Mesenteric fat pad (tissue), 1 donor: Measurements from ENCODE around the gene AGBL2. TPM values are rescaled to one million over a fixed set of nuclear protein-coding genes. Genes with fewer than 3 reads are reported as not detected.
"Not testable (repeated sequence)": the region's sequence is repeated elsewhere in the genome, so short reads cannot be mapped to it uniquely, and the experiment has no call there.

Experiments used
- DNase-seq: peaks from one replicate; pipeline ENCODE4 v3.0.0-alpha.2; 2020; ENCODE audit warnings: low spot score
- total RNA-seq: library from RNA; stranded (reverse); fragmentation: NEBNext Ultra II Directional; extraction: Animal tissue kit (Norgen Biotek cat#: 25700); gene quantifications from one replicate; pipeline ENCODE4 v1.2.1, GENCODE V29; 2021
- donor health status: DM: yes; HTN: yes; CAD: no.

The AGBL2 gene
- total RNA-seq, 1 donor from 2014 or later: 0.42 TPM

DNA sequence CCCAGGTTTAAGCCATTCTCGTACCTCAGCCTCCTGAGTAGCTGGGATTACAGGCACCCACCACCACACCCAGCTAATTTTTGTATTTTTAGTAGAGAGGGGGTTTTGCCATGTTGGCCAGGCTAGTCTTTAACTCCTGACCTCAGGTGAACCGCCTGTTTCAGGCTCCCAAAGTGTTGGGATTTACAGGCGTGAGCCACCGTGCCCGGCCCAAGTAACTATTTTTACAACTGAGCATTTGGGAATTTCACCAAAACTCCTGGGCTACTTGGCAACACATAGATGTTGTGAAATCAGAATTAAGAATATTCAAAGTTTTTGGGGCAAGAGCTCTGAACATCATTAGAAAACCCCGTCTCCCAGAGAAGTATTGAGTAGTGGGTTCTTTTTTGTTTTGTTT lies 74.7 kb downstream of the AGBL2 start:
- DNase-seq: not testable (repeated sequence)

DNA sequence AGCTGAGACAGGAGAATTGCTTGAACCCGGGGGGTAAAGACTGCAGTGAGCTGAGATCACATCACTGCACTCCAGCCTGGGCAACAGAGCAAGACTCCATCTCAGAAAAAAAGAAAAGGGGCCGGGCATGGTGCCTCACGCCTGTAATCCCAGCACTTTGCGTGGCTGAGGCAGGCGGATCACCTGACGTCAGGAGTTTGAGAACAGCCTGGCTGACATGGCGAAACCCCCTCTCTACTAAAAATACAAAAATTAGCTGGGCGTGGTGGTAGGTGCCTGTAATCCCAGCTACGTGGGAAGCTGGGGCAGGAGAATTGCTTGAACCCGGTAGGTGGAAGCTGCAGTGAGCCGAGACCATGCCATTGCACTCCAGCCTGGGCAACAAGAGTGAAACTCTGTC lies 78.8 kb downstream of the AGBL2 start:
- not testable (repeated sequence) for DNase-seq

DNA sequence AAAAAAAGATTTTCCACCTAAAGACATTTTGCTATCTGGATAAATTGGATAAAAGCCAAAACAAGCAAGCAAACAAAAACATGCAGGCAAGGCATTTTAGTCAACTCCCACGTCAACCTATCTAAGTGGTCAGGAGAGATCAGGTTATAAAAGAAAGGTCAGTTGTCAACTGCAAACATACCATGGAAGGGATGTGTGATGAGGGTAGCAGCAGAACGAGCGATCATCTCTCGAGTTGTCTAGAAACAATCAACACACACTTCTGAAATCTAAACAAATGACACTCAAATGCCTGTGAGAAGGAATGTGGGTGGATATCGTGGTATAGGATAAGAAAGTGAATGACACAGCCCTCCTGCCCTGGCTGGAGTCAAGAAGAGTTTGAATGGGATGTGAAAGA lies 83.7 kb downstream of the AGBL2 start:
- DNase-seq: no peak

DNA sequence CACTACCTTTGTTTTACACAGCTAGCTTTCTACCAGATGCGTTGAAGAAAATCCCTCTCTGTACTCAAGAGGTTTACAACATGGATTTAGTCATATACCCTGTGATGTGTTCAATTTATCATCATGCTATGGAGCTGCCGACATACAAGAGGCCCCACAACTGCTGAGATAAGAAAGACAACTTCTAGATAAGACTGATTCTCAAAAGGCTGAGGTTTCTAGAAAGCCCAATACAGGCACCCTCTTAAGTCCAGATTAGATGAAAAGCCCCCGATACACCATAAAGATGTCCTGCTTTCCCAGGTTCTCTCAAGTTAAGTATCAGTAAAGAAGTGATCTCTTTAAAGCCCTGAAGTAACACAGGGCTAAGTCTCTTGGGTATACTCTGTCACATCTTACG lies 87.1 kb downstream of the AGBL2 start:
- DNase-seq: no peak

DNA sequence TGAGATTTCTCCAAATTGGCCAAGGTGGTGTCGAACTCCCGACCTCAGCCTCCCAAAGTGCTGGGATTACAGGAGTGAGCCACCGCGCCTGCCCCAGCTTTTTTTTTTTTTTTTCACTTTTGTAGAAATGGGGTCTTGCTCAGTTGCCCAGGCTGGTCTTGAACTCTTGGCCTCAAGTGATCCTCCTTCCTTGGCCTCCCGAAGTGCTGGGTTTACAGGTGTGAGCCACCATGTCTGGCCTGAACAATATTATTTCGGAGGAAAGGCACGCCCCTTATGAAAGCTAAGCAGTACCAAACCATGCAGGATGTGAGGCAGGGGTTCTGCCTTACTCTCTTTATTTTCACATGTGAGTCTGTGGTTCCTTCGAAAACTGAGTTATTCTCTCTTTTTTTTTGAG lies 88.9 kb downstream of the AGBL2 start:
- no peak for DNase-seq

DNA sequence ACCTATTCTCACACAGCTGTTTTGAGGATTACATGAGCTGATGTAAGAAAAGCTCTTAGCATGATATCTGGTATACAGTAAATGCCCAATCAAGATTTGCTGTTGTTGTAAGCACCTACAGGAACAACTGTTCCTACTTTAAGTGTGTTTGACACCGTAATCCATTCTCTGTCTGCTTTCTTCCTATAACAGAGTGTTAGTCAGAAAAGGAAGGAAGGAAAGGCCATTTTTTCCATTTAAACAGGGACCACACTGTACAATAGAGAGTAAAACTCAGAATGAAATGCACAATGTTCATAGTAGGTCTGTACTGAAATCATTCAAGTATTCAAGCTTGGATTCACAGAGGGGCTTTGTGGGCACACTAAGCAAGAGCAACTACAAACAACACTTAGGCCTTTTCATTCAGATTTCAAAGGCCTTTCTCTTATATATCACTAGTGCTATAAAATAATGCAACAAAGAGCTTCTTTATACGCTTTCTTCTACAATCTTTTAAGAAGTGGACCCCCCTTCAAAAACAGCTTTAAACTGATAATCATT lies 94.3 kb downstream of the AGBL2 start:
- no peak for DNase-seq

DNA sequence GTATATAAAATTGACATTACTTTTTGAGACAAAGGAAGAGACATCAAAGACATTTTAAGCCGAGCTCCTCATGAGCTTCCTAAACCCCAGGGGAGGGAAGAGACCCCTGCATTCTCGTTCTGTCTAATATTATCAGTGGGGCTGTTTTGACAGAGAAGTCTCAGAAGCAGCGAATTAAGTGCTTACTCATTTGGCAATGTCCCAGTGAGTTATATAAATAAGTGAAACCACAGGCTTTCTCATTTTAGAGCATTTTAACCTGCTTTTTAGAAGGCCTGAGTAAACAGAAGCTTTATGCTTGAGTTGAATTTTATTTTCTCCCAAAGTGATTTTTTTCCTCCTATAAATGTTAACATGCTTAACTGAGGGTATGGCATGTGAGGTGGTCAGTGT lies 97.8 kb downstream of the AGBL2 start:
- DNase-seq: no peak

DNA sequence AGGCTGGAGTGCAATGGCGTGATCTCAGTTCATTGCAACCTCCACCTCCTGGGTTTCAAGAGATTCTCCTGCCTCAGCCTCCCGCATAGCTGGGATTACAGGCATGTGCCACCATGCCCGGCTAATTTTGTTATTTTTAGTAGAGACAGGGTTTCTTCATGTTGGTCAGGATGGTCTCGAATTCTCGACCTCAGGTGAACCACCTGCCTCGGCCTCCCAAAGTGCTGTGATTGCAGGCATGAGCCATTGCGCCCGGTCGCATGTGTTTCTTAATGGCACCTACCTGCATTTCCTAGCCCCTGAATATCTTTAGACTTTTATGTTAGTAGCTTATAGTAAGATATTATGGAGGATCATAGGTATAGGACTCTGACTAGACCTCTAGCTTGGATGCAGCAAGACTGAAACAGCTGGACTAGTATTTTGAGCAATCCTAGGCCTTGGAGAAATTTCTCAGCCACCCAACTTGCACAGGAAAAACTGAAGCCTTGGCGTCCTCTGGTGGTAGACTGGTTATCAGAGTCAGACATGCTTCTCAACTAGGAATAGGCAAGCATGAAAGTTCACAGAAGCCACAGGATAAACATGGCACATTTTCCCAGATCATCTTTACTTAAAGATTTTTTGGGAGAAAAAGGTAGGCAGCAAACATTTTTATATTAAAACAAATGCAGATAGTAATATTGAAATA lies 98.3 kb downstream of the AGBL2 start:
- DNase-seq: peak; percentile 65

DNA sequence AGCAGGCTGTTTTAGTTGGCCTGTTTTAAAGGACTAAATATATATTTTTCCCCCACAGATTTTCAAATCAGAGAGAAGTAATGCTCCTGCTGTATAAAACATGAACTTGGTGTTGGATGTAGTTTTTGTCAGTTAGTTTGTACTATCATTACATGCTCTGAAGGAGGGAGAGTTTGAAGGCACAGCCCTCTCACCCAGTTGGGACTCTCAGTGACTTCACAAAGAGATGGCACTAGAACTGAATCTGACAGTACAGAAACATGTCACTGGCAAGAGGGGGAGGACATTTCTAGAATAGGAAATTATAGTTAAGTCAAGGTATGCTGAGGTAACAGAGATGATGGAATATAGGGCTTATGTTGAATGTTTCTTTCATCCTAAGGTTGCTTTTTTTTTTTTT lies 99.9 kb downstream of the AGBL2 start:
- no peak for DNase-seq

DNA sequence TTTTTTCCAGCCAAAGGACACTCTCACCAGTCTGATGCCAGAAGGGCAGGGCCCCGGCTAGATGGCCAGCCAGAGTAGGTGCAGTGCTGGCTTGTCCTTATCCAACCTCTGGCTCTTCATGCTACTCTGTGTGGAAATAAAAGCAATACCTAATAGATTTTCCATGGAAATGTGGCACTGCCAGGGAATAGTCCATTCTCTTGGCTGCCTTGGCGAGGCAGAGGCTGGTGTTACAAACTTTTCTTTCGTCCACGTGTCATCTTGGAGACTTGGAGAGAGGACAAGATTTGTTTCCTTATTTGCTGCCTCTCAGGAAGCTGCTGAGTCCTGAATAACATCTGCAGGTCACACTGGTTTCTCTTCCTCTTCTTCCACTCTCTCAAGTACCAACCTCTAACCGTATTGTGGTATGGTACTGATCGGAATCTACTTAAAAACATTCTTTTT lies 103.8 kb downstream of the AGBL2 start:
- peak; percentile 26 for DNase-seq

DNA sequence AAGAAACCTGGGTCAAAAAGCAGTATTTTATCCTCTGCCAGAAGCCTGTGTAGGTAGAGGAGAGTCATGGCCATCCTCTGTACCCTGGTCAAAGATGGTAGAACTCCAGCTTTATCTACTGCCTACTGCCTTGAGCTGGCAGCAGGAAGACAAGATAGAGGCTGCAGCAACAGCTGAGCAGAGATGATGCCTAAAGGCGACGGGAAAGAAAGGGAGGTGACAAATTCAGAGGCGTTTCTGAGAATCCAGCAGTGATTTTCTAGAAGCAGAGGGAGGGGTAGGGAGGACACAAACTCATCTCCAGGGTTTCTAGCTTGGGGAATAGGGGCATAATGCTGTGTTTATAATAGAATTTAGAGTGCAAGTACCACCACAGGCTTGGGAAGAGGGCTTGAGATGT lies 105.5 kb downstream of the AGBL2 start:
- no peak for DNase-seq

Other genes with a start within 250 kb of the AGBL2 start
- 127 TPM for gene CELF1, start 162.2 kb downstream of the AGBL2 start, total RNA-seq
- 50.7 TPM for gene PTPMT1, start 149.8 kb downstream of the AGBL2 start, total RNA-seq
- 12.6 TPM for gene KBTBD4, start 136.4 kb downstream of the AGBL2 start, total RNA-seq
- 72.8 TPM for gene NDUFS3, start 136.3 kb downstream of the AGBL2 start, total RNA-seq
- 0.55 TPM for gene FAM180B, start 128.7 kb downstream of the AGBL2 start, total RNA-seq
- gene C1QTNF4, start 121.0 kb downstream of the AGBL2 start, total RNA-seq: 1.1 TPM
- 110 TPM for gene MTCH2, start 72.8 kb downstream of the AGBL2 start, total RNA-seq
- gene FNBP4, start 52.0 kb upstream of the AGBL2 start, total RNA-seq: 89.9 TPM
- 34.2 TPM for gene NUP160, start 133.0 kb upstream of the AGBL2 start, total RNA-seq